Activated CD4-positive, alpha-beta T cell treated with anti-CD3 and anti-CD28 coated beads, Interleukin-10, Interleukin-2, amounts not matched to agents 100 ng/mL and 50 ng/mL, durations not matched to agents 16 hours and 8 hours (primary cell): ENCODE measurements around the gene FGD4.

Experiments
- DNase-seq: peaks from one replicate; pipeline ENCODE4 v3.0.0-alpha.2; 2020

The FGD4 gene

GRCh38 chr12:32457251-32458025, 58.1 kb downstream of the FGD4 start:
- no peak for DNase-seq

- no peak for DNase-seq
Observed at GRCh38 chr12:32460638-32461037, 61.3 kb downstream of the FGD4 start.

- DNase-seq = no peak
Observed at GRCh38 chr12:32462908-32463307, 63.5 kb downstream of the FGD4 start.

- DNase-seq = no peak
Observed at GRCh38 chr12:32466187-32466586, 66.8 kb downstream of the FGD4 start.

GRCh38 chr12:32466986-32467711, 67.8 kb downstream of the FGD4 start:
- no peak for DNase-seq

GRCh38 chr12:32467959-32468863, 68.9 kb downstream of the FGD4 start:
- DNase-seq = no peak

- no peak for DNase-seq
Observed at GRCh38 chr12:32470936-32471470, 71.6 kb downstream of the FGD4 start.

- DNase-seq = no peak
Observed at GRCh38 chr12:32471591-32472001, 72.2 kb downstream of the FGD4 start.

- DNase-seq = no peak
Observed at GRCh38 chr12:32475724-32476123, 76.4 kb downstream of the FGD4 start.

GRCh38 chr12:32476446-32476845, 77.1 kb downstream of the FGD4 start:
- DNase-seq = no peak

GRCh38 chr12:32477714-32478113, 78.4 kb downstream of the FGD4 start:
- DNase-seq = no peak

GRCh38 chr12:32478166-32478565, 78.8 kb downstream of the FGD4 start:
- DNase-seq = no peak

GRCh38 chr12:32478858-32479725, 79.7 kb downstream of the FGD4 start:
- DNase-seq = no peak

GRCh38 chr12:32482226-32482625, 82.9 kb downstream of the FGD4 start:
- DNase-seq = no peak

GRCh38 chr12:32483499-32483898, 84.1 kb downstream of the FGD4 start:
- DNase-seq = no peak

- no peak for DNase-seq
Observed at GRCh38 chr12:32483993-32484392, 84.6 kb downstream of the FGD4 start.

- DNase-seq = no peak
Observed at GRCh38 chr12:32486158-32486557, 86.8 kb downstream of the FGD4 start.

GRCh38 chr12:32488132-32488531, 88.8 kb downstream of the FGD4 start:
- no peak for DNase-seq

- no peak for DNase-seq
Observed at GRCh38 chr12:32489070-32489469, 89.7 kb downstream of the FGD4 start.

GRCh38 chr12:32490801-32491200, 91.4 kb downstream of the FGD4 start:
- DNase-seq = no peak

GRCh38 chr12:32493282-32493681, 93.9 kb downstream of the FGD4 start:
- no peak for DNase-seq

GRCh38 chr12:32494656-32495055, 95.3 kb downstream of the FGD4 start:
- DNase-seq = peak; percentile 14
